NB4 (cell line): ENCODE data around the gene BCL7C.

Experiments used
- CTCF ChIP-seq: IDR thresholded peaks from one replicate; pipeline ENCODE4 v1.5.1; 2012; ENCODE audit warnings: low read depth, low read length
- MAX ChIP-seq: IDR thresholded peaks from 2 replicates; pipeline ENCODE4 v1.6.1; 2011; ENCODE audit warnings: low read depth, low read length

DNA sequence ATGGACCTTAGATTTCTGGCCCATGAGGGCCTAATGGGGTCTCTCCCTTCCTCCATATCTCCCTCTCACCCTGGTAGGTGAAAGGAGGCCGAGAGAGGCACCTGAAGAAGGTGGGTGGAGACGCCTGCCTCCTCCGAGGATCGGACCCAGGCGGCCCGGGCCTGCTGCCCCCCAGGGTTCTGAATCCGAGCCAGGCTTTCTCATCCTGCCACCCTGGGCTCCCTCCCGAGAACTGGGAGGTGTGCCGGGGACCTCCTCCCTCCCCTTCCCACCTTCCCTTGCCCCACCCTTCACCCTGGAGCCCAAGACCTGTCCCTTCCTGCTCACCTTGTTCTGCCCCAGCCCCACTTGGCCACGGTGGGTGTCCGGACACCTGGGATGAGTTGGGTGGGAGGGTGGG, 34.5 kb upstream of the BCL7C start:
- TF ChIP-seq CTCF (no peak), MAX (no peak)
